ENCODE measurements around the gene TNNC1.

- TF ChIP-seq CTCF (IDR thresholded peaks at IDR 0.05; ENCODE audit: poor library complexity, severe bottlenecking) (no peak), POLR2AphosphoS5 (IDR thresholded peaks at IDR 0.05) (no peak), TAF1 (IDR thresholded peaks at IDR 0.05; ENCODE audit: low read depth) (no peak), RAD21 (conservative IDR thresholded peaks at IDR 0.05) (no peak), SMC3 (conservative IDR thresholded peaks at IDR 0.05; ENCODE audit: poor library complexity) (no peak), EZH2 (IDR thresholded peaks at IDR 0.05; ENCODE audit: borderline replicate concordance, insufficient read depth, low read length, poor library complexity, severe bottlenecking) (no peak), REST (IDR thresholded peaks at IDR 0.05; ENCODE audit: borderline replicate concordance) (no peak), EP300 (conservative IDR thresholded peaks at IDR 0.05; ENCODE audit: poor library complexity, severe bottlenecking) (no peak)
These were observed 34.9 kb upstream of the TNNC1 start for GRCh38 chr3:52488746-52489145.

Measured in neural cell (in vitro differentiated cells).